ENCODE measurements around the gene TBK1.

GRCh38 chr12:64457466-64457865 lies 5.5 kb downstream of the TBK1 start:
- TF ChIP-seq POLR2AphosphoS5 (IDR thresholded peaks at IDR 0.05; ENCODE audit: insufficient read depth in 1 of 2, low read depth in 1 of 2), result no peak
- TF ChIP-seq, protein P1, sequence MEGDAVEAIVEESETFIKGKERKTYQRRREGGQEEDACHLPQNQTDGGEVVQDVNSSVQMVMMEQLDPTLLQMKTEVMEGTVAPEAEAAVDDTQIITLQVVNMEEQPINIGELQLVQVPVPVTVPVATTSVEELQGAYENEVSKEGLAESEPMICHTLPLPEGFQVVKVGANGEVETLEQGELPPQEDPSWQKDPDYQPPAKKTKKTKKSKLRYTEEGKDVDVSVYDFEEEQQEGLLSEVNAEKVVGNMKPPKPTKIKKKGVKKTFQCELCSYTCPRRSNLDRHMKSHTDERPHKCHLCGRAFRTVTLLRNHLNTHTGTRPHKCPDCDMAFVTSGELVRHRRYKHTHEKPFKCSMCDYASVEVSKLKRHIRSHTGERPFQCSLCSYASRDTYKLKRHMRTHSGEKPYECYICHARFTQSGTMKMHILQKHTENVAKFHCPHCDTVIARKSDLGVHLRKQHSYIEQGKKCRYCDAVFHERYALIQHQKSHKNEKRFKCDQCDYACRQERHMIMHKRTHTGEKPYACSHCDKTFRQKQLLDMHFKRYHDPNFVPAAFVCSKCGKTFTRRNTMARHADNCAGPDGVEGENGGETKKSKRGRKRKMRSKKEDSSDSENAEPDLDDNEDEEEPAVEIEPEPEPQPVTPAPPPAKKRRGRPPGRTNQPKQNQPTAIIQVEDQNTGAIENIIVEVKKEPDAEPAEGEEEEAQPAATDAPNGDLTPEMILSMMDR (IDR thresholded peaks at IDR 0.05), result no peak
